Measurements from ENCODE around the gene DOLPP1.

The DOLPP1 gene

GRCh38 chr9:129097671-129098306 lies 16.9 kb downstream of the DOLPP1 start:
- H3K4me3 ChIP-seq (ENCODE audit: low read depth, low read length): no peak overlapping the region
- TF ChIP-seq CTCF (IDR thresholded peaks at IDR 0.05; ENCODE audit: low read depth, low read length): no peak

- no peak overlapping the region for H3K4me3 ChIP-seq (ENCODE audit: low read depth, low read length)
- TF ChIP-seq CTCF (IDR thresholded peaks at IDR 0.05; ENCODE audit: low read depth, low read length): no peak
Observed at GRCh38 chr9:129098328-129098727, 17.4 kb downstream of the DOLPP1 start.

- no peak overlapping the region for H3K4me3 ChIP-seq (ENCODE audit: low read depth, low read length)
- no peak for TF ChIP-seq CTCF (IDR thresholded peaks at IDR 0.05; ENCODE audit: low read depth, low read length)
Observed at GRCh38 chr9:129100383-129101169, 19.7 kb downstream of the DOLPP1 start.

- no peak for TF ChIP-seq CTCF (IDR thresholded peaks at IDR 0.05; ENCODE audit: low read depth, low read length)
Observed at GRCh38 chr9:129101279-129101678, 20.4 kb downstream of the DOLPP1 start.

GRCh38 chr9:129102095-129102525 lies 21.2 kb downstream of the DOLPP1 start:
- no peak for TF ChIP-seq CTCF (IDR thresholded peaks at IDR 0.05; ENCODE audit: low read depth, low read length)
- H3K4me3 ChIP-seq (ENCODE audit: low read depth, low read length): no peak overlapping the region

More at GRCh38 chr9:129101279-129101678, 20.4 kb downstream of the DOLPP1 start:
- H3K4me3 ChIP-seq (ENCODE audit: low read depth, low read length): no peak overlapping the region

- peak; percentile 46 for TF ChIP-seq CTCF (IDR thresholded peaks at IDR 0.05; ENCODE audit: low read depth, low read length)
Observed at GRCh38 chr9:129102791-129103594, 22.1 kb downstream of the DOLPP1 start.

More at GRCh38 chr9:129102791-129103594, 22.1 kb downstream of the DOLPP1 start:
- H3K4me3 ChIP-seq (ENCODE audit: low read depth, low read length): no peak overlapping the region

All from WI38 (cell line).